Calu3 (cell line): ENCODE measurements around the gene BCORL1. TPM values are rescaled to one million over a fixed set of nuclear protein-coding genes. Genes with fewer than 3 reads are reported as not detected.

Experiments
- BruUV-seq: library from RNA; stranded (reverse); fragments of 400-500 nt; replicated peaks from 2 replicates; lab custom pipeline; 2021; lab: Mats Ljungman, UMichigan
- CTCF ChIA-PET: fragments of 300-600 bp; sonication (Branson Sonifier 250); formaldehyde crosslinking; loops from one replicate; lab custom pipeline; 2022; ENCODE audit warnings: antibody characterized with exemption; lab: Charles Lee
- DNase-seq: peaks from one replicate; pipeline ENCODE4 v3.0.0; 2022
- H3K27ac Mint-ChIP-seq: one replicate; pipeline ENCODE4 v1.8.0; 2022; ENCODE audit warnings: mixed read lengths; ENCODE audit not compliant: unreplicated experiment
- H3K27me3 Mint-ChIP-seq: one replicate; pipeline ENCODE4 v1.8.0; 2022; ENCODE audit warnings: mixed read lengths; ENCODE audit not compliant: unreplicated experiment
- H3K36me3 Mint-ChIP-seq: one replicate; pipeline ENCODE4 v1.8.0; 2022; ENCODE audit warnings: mild to moderate bottlenecking, moderate library complexity, mixed read lengths; ENCODE audit not compliant: insufficient read depth, unreplicated experiment
- H3K4me1 Mint-ChIP-seq: one replicate; pipeline ENCODE4 v1.8.0; 2022; ENCODE audit warnings: mild to moderate bottlenecking, low read depth, mixed read lengths; ENCODE audit not compliant: unreplicated experiment
- H3K4me3 Mint-ChIP-seq: one replicate; pipeline ENCODE4 v1.8.0; 2022; ENCODE audit warnings: mild to moderate bottlenecking, low read depth, moderate library complexity, mixed read lengths; ENCODE audit not compliant: unreplicated experiment
- H3K9me3 Mint-ChIP-seq: one replicate; pipeline ENCODE4 v1.8.0; 2022; ENCODE audit warnings: low read depth, mixed read lengths; ENCODE audit not compliant: unreplicated experiment
- CTCF ChIP-seq: fragments of 200-600 bp; IDR thresholded peaks from one replicate; pipeline ENCODE4 v1.8.0; 2022; ENCODE audit warnings: antibody characterized with exemption; ENCODE audit not compliant: unreplicated experiment
- intact Hi-C: fragments of 100-400 bp; cut with micrococcal nuclease; formaldehyde crosslinking; loops from one replicate; pipeline ENCODE4 v1.10.0; 2022; ENCODE audit not compliant: unreplicated experiment
- total RNA-seq: library from RNA; stranded (reverse); gene quantifications from 2 replicates; pipeline ENCODE4 v1.2.3, GENCODE V29; 2022

BCORL1 gene
- total RNA-seq, 1 experiment from 2014 or later: 6.7 TPM

GRCh38 chrX:130085551-130086446 is 103.4 kb downstream of the BCORL1 start:
- no peaks in the 10 kb centered on the region for H3K27me3 Mint-ChIP-seq
- no TSS peak for BruUV-seq
- H3K4me3 Mint-ChIP-seq: no peak overlapping the region
- no peak for TF ChIP-seq CTCF
- no peak for DNase-seq
- intact Hi-C loops: no loop called here
- H3K9me3 Mint-ChIP-seq: no peaks in the 10 kb centered on the region
- CTCF ChIA-PET: no interaction called here
- H3K36me3 Mint-ChIP-seq: no peaks in the 10 kb centered on the region
- no peak overlapping the region for H3K27ac Mint-ChIP-seq
- H3K4me1 Mint-ChIP-seq: no peaks in the 10 kb centered on the region

GRCh38 chrX:130086447-130087206 is 104.2 kb downstream of the BCORL1 start:
- no peak for TF ChIP-seq CTCF
- CTCF ChIA-PET: no interaction called here
- no peak for DNase-seq
- Mint-ChIP-seq H3K36me3 (no peaks in the 10 kb centered on the region), H3K27me3 (no peaks in the 10 kb centered on the region), H3K4me1 (no peaks in the 10 kb centered on the region), H3K9me3 (no peaks in the 10 kb centered on the region), H3K27ac (no peak overlapping the region), H3K4me3 (no peak overlapping the region)
- intact Hi-C loops: no loop called here
- BruUV-seq: no TSS peak

- Mint-ChIP-seq H3K4me1 (peaks cover 7% of the 10 kb centered on the region), H3K36me3 (peaks cover 10% of the 10 kb centered on the region), H3K27ac (no peak overlapping the region), H3K4me3 (no peak overlapping the region), H3K27me3 (no peaks in the 10 kb centered on the region), H3K9me3 (no peaks in the 10 kb centered on the region)
- TF ChIP-seq CTCF: no peak
- intact Hi-C loops: no loop called here
- CTCF ChIA-PET: no interaction called here
- BruUV-seq: no TSS peak
- no peak for DNase-seq
Observed at GRCh38 chrX:130090364-130090763, 107.9 kb downstream of the BCORL1 start.

GRCh38 chrX:130091980-130092522 is 109.6 kb downstream of the BCORL1 start:
- Mint-ChIP-seq H3K4me3 (no peak overlapping the region), H3K4me1 (peaks cover 7% of the 10 kb centered on the region), H3K27me3 (no peaks in the 10 kb centered on the region), H3K36me3 (peaks cover 10% of the 10 kb centered on the region), H3K9me3 (no peaks in the 10 kb centered on the region), H3K27ac (no peak overlapping the region)
- TF ChIP-seq CTCF: no peak
- CTCF ChIA-PET: no interaction called here
- DNase-seq: no peak
- BruUV-seq: no TSS peak
- intact Hi-C loops: no loop called here
